A549 treated with AZD2906 at 1 μM for 4 hours (cell line): ENCODE results near the gene CXXC4. TPM values are rescaled to one million over a fixed set of nuclear protein-coding genes. Genes with fewer than 3 reads are reported as not detected.

Source experiments
- total RNA-seq: library from RNA; stranded (reverse); fragments of 200-300 nt; extraction: Qiagen RNA extraction; gene quantifications from 5 replicates; pipeline ENCODE4 v1.2.3, GENCODE V29; 2022

Gene CXXC4
- 0.02 to 0.05 TPM (median 0.03 TPM) in 5 replicates for total RNA-seq

GRCh38 chr4:104494822-104495559 lies at the start of gene CXXC4:
Gene CXXC4, minus strand, starts transcription at chr4:104494894. Its CDS starts 3,092 bp downstream, at chr4:104491802.

